ACC112 (cell line): ENCODE results near the gene SNX15.

ENCODE experiments used
- H2AFZ ChIP-seq: fragments of 200-600 bp; sonication (generic); one replicate; pipeline ENCODE4 v1.6.0; 2017; ENCODE audit warnings: antibody characterized with exemption, low read length; ENCODE audit not compliant: unreplicated experiment
- H3K27ac ChIP-seq: fragments of 200-600 bp; sonication (generic); 2 replicates; pipeline ENCODE4 v1.5.1; 2014; ENCODE audit warnings: low read depth, mild to moderate bottlenecking, antibody characterized with exemption, low read length, moderate library complexity
- H3K27me3 ChIP-seq: fragments of 200-600 bp; sonication (generic); 2 replicates; pipeline ENCODE4 v1.6.1; 2014; ENCODE audit warnings: mild to moderate bottlenecking, antibody characterized with exemption, low read length, moderate library complexity, mixed read lengths; ENCODE audit not compliant: insufficient read depth
- H3K36me3 ChIP-seq: fragments of 200-600 bp; sonication (generic); 2 replicates; pipeline ENCODE4 v1.6.1; 2016; ENCODE audit warnings: mild to moderate bottlenecking, antibody characterized with exemption, low read length, moderate library complexity, mixed read lengths; ENCODE audit not compliant: insufficient read depth
- H3K4me1 ChIP-seq: fragments of 200-600 bp; sonication (generic); one replicate; pipeline ENCODE4 v1.6.1; 2016; ENCODE audit warnings: low read length, mixed read lengths; ENCODE audit not compliant: insufficient read depth, unreplicated experiment, control insufficient read depth
- H3K4me3 ChIP-seq: fragments of 200-600 bp; sonication (generic); 2 replicates; pipeline ENCODE4 v1.5.1; 2014; ENCODE audit warnings: mild to moderate bottlenecking, low read depth, low read length
- H3K79me2 ChIP-seq: fragments of 200-600 bp; sonication (generic); one replicate; pipeline ENCODE4 v1.6.0; 2016; ENCODE audit warnings: low read length; ENCODE audit not compliant: control insufficient read depth, unreplicated experiment, insufficient read depth

Gene SNX15

GRCh38 chr11:65040520-65040846 lies 13.2 kb downstream of the SNX15 start:
- Histone ChIP-seq H3K36me3 (0 out of 2 replicates have a peak, but pooled peaks cover 5% of the 10 kb centered on the region), H3K4me1 (peaks cover 7% of the 10 kb centered on the region), H3K4me3 (peak overlapping the region; percentile 100), H3K27me3 (no peaks in the 10 kb centered on the region), H2AFZ (peak overlapping the region; percentile 38), H3K27ac (peak overlapping the region; percentile 66), H3K79me2 (peaks cover 13% of the 10 kb centered on the region)

GRCh38 chr11:65040847-65041622 lies 13.8 kb downstream of the SNX15 start, which contains the start of gene SAC3D1:
Gene SAC3D1 (plus strand): TSS chr11:65041210. CDS start chr11:65041293, 83 bp downstream.
- 0 out of 2 replicates have a peak, but pooled peaks cover 5% of the 10 kb centered on the region for H3K36me3 ChIP-seq
- peaks cover 13% of the 10 kb centered on the region for H3K79me2 ChIP-seq
- no peaks in the 10 kb centered on the region for H3K27me3 ChIP-seq
- peak within 1 kb of the TSS; percentile 100 for H3K4me3 ChIP-seq
- H2AFZ ChIP-seq = peak within 1 kb of the TSS; percentile 75
- peak within 1 kb of the TSS; percentile 66 for H3K27ac ChIP-seq
- H3K4me1 ChIP-seq = peaks cover 7% of the 10 kb centered on the region

- H3K36me3 ChIP-seq = 0 out of 2 replicates have a peak, but pooled peaks cover 5% of the 10 kb centered on the region
- no peak overlapping the region for H2AFZ ChIP-seq
- peak overlapping the region; percentile 100; the same call in 1 of the 2 replicates for H3K4me3 ChIP-seq
- peaks cover 13% of the 10 kb centered on the region for H3K79me2 ChIP-seq
- no peaks in the 10 kb centered on the region for H3K27me3 ChIP-seq
- H3K4me1 ChIP-seq = peaks cover 7% of the 10 kb centered on the region
- no peak overlapping the region for H3K27ac ChIP-seq
Observed at GRCh38 chr11:65042891-65043290, 15.7 kb downstream of the SNX15 start.

GRCh38 chr11:65043881-65044501 lies 16.8 kb downstream of the SNX15 start:
- H3K27me3 ChIP-seq = no peaks in the 10 kb centered on the region
- H3K79me2 ChIP-seq = peaks cover 13% of the 10 kb centered on the region
- 0 out of 2 replicates have a peak, but pooled peaks cover 5% of the 10 kb centered on the region for H3K36me3 ChIP-seq
- H3K4me1 ChIP-seq = peaks cover 7% of the 10 kb centered on the region
- no peak overlapping the region for H2AFZ ChIP-seq
- no peak overlapping the region for H3K4me3 ChIP-seq
- H3K27ac ChIP-seq = no peak overlapping the region

- no peak overlapping the region for H3K4me3 ChIP-seq
- H3K79me2 ChIP-seq = peaks cover 13% of the 10 kb centered on the region
- peaks cover 7% of the 10 kb centered on the region for H3K4me1 ChIP-seq
- H3K27ac ChIP-seq = no peak overlapping the region
- no peak overlapping the region for H2AFZ ChIP-seq
- H3K36me3 ChIP-seq = 0 out of 2 replicates have a peak, but pooled peaks cover 5% of the 10 kb centered on the region
- no peaks in the 10 kb centered on the region for H3K27me3 ChIP-seq
Observed at GRCh38 chr11:65045061-65045460, 17.8 kb downstream of the SNX15 start.

- no peak overlapping the region for H3K27ac ChIP-seq
- no peak overlapping the region for H2AFZ ChIP-seq
- H3K36me3 ChIP-seq = 0 out of 2 replicates have a peak, but pooled peaks cover 5% of the 10 kb centered on the region
- peaks cover 7% of the 10 kb centered on the region for H3K4me1 ChIP-seq
- no peaks in the 10 kb centered on the region for H3K27me3 ChIP-seq
- no peak overlapping the region for H3K4me3 ChIP-seq
- H3K79me2 ChIP-seq = peaks cover 13% of the 10 kb centered on the region
Observed at GRCh38 chr11:65045728-65046127, 18.5 kb downstream of the SNX15 start.

GRCh38 chr11:65047581-65048422 lies 20.6 kb downstream of the SNX15 start:
- H2AFZ ChIP-seq = peak overlapping the region; percentile 83
- H3K4me1 ChIP-seq = peaks cover 2% of the 10 kb centered on the region
- no peaks in the 10 kb centered on the region for H3K27me3 ChIP-seq
- H3K79me2 ChIP-seq = peaks cover 3% of the 10 kb centered on the region
- 0 out of 2 replicates have a peak, but pooled peaks cover 5% of the 10 kb centered on the region for H3K36me3 ChIP-seq
- H3K27ac ChIP-seq = no peak overlapping the region
- H3K4me3 ChIP-seq = peak overlapping the region; percentile 75

GRCh38 chr11:65051398-65051858 lies 24.2 kb downstream of the SNX15 start:
- Histone ChIP-seq H3K36me3 (no peaks in the 10 kb centered on the region), H2AFZ (no peak overlapping the region), H3K79me2 (no peaks in the 10 kb centered on the region), H3K4me1 (no peaks in the 10 kb centered on the region), H3K4me3 (no peak overlapping the region), H3K27ac (no peak overlapping the region), H3K27me3 (no peaks in the 10 kb centered on the region)

GRCh38 chr11:65053827-65054508 lies 26.7 kb downstream of the SNX15 start:
- Histone ChIP-seq H3K27ac (no peak overlapping the region), H3K4me3 (no peak overlapping the region)

GRCh38 chr11:65055538-65055937 lies 28.3 kb downstream of the SNX15 start:
- Histone ChIP-seq H3K79me2 (no peaks in the 10 kb centered on the region), H3K36me3 (no peaks in the 10 kb centered on the region), H3K27ac (no peak overlapping the region), H3K4me1 (no peaks in the 10 kb centered on the region), H2AFZ (no peak overlapping the region), H3K27me3 (no peaks in the 10 kb centered on the region), H3K4me3 (no peak overlapping the region)

More at GRCh38 chr11:65053827-65054508, 26.7 kb downstream of the SNX15 start:
- H2AFZ ChIP-seq = no peak overlapping the region
- no peaks in the 10 kb centered on the region for H3K4me1 ChIP-seq
- H3K79me2 ChIP-seq = no peaks in the 10 kb centered on the region
- H3K36me3 ChIP-seq = no peaks in the 10 kb centered on the region
- H3K27me3 ChIP-seq = no peaks in the 10 kb centered on the region
